ENCODE data around the gene KCTD21.

DNA sequence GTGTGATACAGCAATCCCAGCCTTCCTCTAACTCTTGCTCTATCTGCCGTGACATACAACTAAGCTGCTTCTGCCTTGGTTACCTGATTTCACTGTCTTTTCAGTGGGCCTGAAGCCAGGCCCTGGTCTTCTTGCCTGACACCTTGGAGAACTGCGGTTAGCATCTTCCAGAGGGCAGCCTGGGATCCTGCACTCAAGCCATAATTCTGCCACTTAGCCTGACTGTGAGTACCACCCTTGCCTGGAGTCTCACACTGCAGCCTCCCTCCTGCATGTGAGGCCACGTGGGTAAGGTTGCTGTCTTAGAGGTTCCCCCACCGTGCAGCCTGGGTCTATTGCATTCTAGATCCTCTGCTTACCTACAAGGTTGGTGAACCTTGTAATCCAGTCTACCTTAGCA, 36.1 kb upstream of the KCTD21 start:
- TF ChIP-seq, protein P1, sequence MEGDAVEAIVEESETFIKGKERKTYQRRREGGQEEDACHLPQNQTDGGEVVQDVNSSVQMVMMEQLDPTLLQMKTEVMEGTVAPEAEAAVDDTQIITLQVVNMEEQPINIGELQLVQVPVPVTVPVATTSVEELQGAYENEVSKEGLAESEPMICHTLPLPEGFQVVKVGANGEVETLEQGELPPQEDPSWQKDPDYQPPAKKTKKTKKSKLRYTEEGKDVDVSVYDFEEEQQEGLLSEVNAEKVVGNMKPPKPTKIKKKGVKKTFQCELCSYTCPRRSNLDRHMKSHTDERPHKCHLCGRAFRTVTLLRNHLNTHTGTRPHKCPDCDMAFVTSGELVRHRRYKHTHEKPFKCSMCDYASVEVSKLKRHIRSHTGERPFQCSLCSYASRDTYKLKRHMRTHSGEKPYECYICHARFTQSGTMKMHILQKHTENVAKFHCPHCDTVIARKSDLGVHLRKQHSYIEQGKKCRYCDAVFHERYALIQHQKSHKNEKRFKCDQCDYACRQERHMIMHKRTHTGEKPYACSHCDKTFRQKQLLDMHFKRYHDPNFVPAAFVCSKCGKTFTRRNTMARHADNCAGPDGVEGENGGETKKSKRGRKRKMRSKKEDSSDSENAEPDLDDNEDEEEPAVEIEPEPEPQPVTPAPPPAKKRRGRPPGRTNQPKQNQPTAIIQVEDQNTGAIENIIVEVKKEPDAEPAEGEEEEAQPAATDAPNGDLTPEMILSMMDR (IDR thresholded peaks at IDR 0.05; ENCODE audit: poor library complexity): no peak
- no peak for TF ChIP-seq EZH2 (IDR thresholded peaks at IDR 0.05; ENCODE audit: borderline replicate concordance)

Data from hepatocyte (in vitro differentiated cells).